Thyroid gland (tissue), 4 donors: ENCODE measurements around the gene CEBPB.

Experiments used
- POLR2A ChIP-seq, 2 donors: fragments of 450-650 bp; IDR thresholded peaks; one replicate each; pipeline ENCODE4 v1.6.1; 2017; ENCODE audit warnings: antibody characterized with exemption in 2 of 2, mild to moderate bottlenecking in 2 of 2, moderate library complexity in 1 of 2
- TF ChIP-seq, protein P1 (sequence below), 6 experiments: fragments of 200-600 bp in 3 of 6; fragments of 450-650 bp in 3 of 6; sonication (generic) in 3 of 6; IDR thresholded peaks; one replicate each; pipeline ENCODE4 v1.5.1; 2016 to 2019; ENCODE audit warnings: antibody characterized with exemption in 6 of 6, mild to moderate bottlenecking in 2 of 6, inconsistent platforms in 1 of 6, moderate library complexity in 1 of 6

GRCh38 chr20:50152394-50153152 lies 38.1 kb upstream of the CEBPB start:
- TF ChIP-seq, protein P1, sequence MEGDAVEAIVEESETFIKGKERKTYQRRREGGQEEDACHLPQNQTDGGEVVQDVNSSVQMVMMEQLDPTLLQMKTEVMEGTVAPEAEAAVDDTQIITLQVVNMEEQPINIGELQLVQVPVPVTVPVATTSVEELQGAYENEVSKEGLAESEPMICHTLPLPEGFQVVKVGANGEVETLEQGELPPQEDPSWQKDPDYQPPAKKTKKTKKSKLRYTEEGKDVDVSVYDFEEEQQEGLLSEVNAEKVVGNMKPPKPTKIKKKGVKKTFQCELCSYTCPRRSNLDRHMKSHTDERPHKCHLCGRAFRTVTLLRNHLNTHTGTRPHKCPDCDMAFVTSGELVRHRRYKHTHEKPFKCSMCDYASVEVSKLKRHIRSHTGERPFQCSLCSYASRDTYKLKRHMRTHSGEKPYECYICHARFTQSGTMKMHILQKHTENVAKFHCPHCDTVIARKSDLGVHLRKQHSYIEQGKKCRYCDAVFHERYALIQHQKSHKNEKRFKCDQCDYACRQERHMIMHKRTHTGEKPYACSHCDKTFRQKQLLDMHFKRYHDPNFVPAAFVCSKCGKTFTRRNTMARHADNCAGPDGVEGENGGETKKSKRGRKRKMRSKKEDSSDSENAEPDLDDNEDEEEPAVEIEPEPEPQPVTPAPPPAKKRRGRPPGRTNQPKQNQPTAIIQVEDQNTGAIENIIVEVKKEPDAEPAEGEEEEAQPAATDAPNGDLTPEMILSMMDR (IDR thresholded peaks at IDR 0.05) = peak in 4 of 6 experiments; percentile 30 to 53 (median 34)
- TF ChIP-seq POLR2A (IDR thresholded peaks at IDR 0.05) = peak in 1 of 2 donors; percentile 28
